GM12878 (cell line): ENCODE results near the gene FRAS1. TPM values are rescaled to one million over a fixed set of nuclear protein-coding genes. Genes with fewer than 3 reads are reported as not detected.

Experiments
- ATAC-seq: fragments of 200-7000 bp; cut with Tn5 transposase; 3 replicates; pipeline ENCODE4 v1.9.1; 2020; ENCODE audit warnings: mild to moderate bottlenecking, moderate library complexity
- BruUV-seq: library from RNA; stranded (reverse); fragments of 400-500 nt; replicated peaks from 2 replicates; lab custom pipeline; 2021; lab: Mats Ljungman, UMichigan
- CTCF ChIA-PET: fragments of 300-600 bp; sonication (Branson Sonifier 250); formaldehyde crosslinking; extraction: SDS; loops from one replicate; lab custom pipeline; 2021; ENCODE audit warnings: inconsistent platforms; lab: Yijun Ruan, JAX
- POLR2A ChIA-PET: fragments of 350-600 bp; formaldehyde crosslinking; extraction: SDS; loops from one replicate; lab custom pipeline; 2021; ENCODE audit warnings: inconsistent platforms; lab: Charles Lee
- RAD21 ChIA-PET: fragments of 300-600 bp; sonication (Branson Sonifier 250); formaldehyde crosslinking; loops from one replicate; lab custom pipeline; 2023; ENCODE audit warnings: antibody characterized with exemption; ENCODE audit not compliant: unreplicated experiment; lab: Charles Lee
- SMC1A ChIA-PET: fragments of 300-600 bp; sonication (Branson Sonifier 250); formaldehyde crosslinking; loops from one replicate; lab custom pipeline; 2023; ENCODE audit not compliant: unreplicated experiment, uncharacterized antibody; lab: Charles Lee
- DNase-seq: peaks from one replicate; pipeline ENCODE4 v3.0.0-alpha.2; 2011; ENCODE audit warnings: low read depth, low spot score
- FAIRE-seq: peaks from 3 replicates; lab custom pipeline; 2011; peaks lifted over from hg19 to GRCh38; lab: Jason Lieb, UNC
- H2AFZ ChIP-seq: 2 replicates; pipeline ENCODE4 v1.6.0; 2011; ENCODE audit warnings: low read depth, low read length, control low read depth; ENCODE audit not compliant: control insufficient read depth
- H3K27ac ChIP-seq: 2 replicates; pipeline ENCODE4 v1.5.1; 2011; ENCODE audit warnings: control low read depth; ENCODE audit not compliant: control insufficient read depth, insufficient read depth
- H3K27me3 ChIP-seq, 2 experiments: replicated peaks in 1 of 2; 2 replicates each; pipeline versions ENCODE4 v1.6.0 to v1.6.1; 2011; ENCODE audit warnings: low read length in 1 of 2; ENCODE audit not compliant: control insufficient read depth in 2 of 2, insufficient read depth in 2 of 2
- H3K36me3 ChIP-seq, 2 experiments: 2 replicates each; pipeline ENCODE4 v1.5.1; 2011; ENCODE audit warnings: low read length in 1 of 2; ENCODE audit not compliant: control insufficient read depth in 2 of 2, insufficient read depth in 2 of 2
- H3K4me1 ChIP-seq: 2 replicates; pipeline ENCODE4 v1.6.1; 2011; ENCODE audit warnings: mild to moderate bottlenecking, low read length, moderate library complexity, mixed read lengths; ENCODE audit not compliant: control insufficient read depth, insufficient read depth
- H3K4me2 ChIP-seq: 2 replicates; pipeline ENCODE4 v1.6.0; 2011; ENCODE audit warnings: control low read depth; ENCODE audit not compliant: control insufficient read depth, insufficient read depth
- H3K4me3 ChIP-seq: fragments of 200-600 bp; sonication (generic); 2 replicates; pipeline ENCODE4 v1.5.1; 2016
- H3K79me2 ChIP-seq: 2 replicates; pipeline ENCODE4 v1.6.0; 2011; ENCODE audit warnings: low read length; ENCODE audit not compliant: control insufficient read depth, insufficient read depth
- H3K9ac ChIP-seq: 2 replicates; pipeline ENCODE4 v1.8.0; 2011; ENCODE audit warnings: low read length, control low read depth, mixed read lengths; ENCODE audit not compliant: control insufficient read depth, insufficient read depth
- H3K9me3 ChIP-seq: replicated peaks from 3 replicates; pipeline ENCODE4 v1.5.1; 2011; ENCODE audit warnings: mild to moderate bottlenecking, low read length; ENCODE audit not compliant: control insufficient read depth, insufficient read depth
- H4K20me1 ChIP-seq: 2 replicates; pipeline ENCODE4 v1.6.0; 2011; ENCODE audit not compliant: control insufficient read depth, insufficient read depth
- MEF2B ChIP-seq: fragments of 450-650 bp; IDR thresholded peaks from 2 replicates; pipeline ENCODE4 v1.6.1; 2018; ENCODE audit warnings: mild to moderate bottlenecking, moderate library complexity; ENCODE audit not compliant: partially characterized antibody, poor library complexity, severe bottlenecking
- MYC ChIP-seq: IDR thresholded peaks from 2 replicates; pipeline ENCODE4 v1.6.1; 2011; ENCODE audit warnings: mild to moderate bottlenecking, low read length, moderate library complexity, inconsistent platforms; ENCODE audit not compliant: insufficient read depth, insufficient replicate concordance, insufficient read length, severe bottlenecking
- RAD51 ChIP-seq: fragments of 450-650 bp; IDR thresholded peaks from 2 replicates; pipeline ENCODE4 v1.6.1; 2016; ENCODE audit warnings: moderate library complexity, mild to moderate bottlenecking, inconsistent platforms
- WGBS: methylation state at CpG from one replicate; pipeline ENCODE4 v1.1.6; 2016; ENCODE audit warnings: low lambda C conversion rate; ENCODE audit not compliant: insufficient replicate concordance, insufficient coverage; ENCODE audit errors: missing lambda C conversion rate; 5-methylcytosine and 5-hydroxymethylcytosine counted together
- in situ Hi-C: fragments of 300-500 bp; cut with MboI; formaldehyde crosslinking; loops from 9 replicates; pipeline ENCODE4 v1.14.3; 2018; ENCODE audit warnings: mixed read lengths
- intact Hi-C: fragments of 100-400 bp; cut with micrococcal nuclease; formaldehyde crosslinking; loops from one replicate; pipeline ENCODE4 v1.14.2; 2022; ENCODE audit not compliant: unreplicated experiment
- polyA plus RNA-seq, 11 experiments: library from polyadenylated mRNA; depleted of rRNA in 4 of 11; unstranded in 6 of 11; stranded (reverse) in 5 of 11; fragments of >200 nt; fragmentation: Nextera tagmentation in 4 of 11; fragmentation: Illumina TruSeq in 1 of 11; extraction: Ambion mirVana in 4 of 11; extraction: Trizol in 1 of 11; gene quantifications; 1 replicate in 1 of 11; 2 replicates in 10 of 11; pipeline versions ENCODE4 v1.2.1 to v1.2.3, GENCODE V29; 2011 to 2016; ENCODE audit warnings: inconsistent platforms in 2 of 11, missing spikeins in 2 of 11, low read depth in 1 of 11
- total RNA-seq, 4 experiments: library from RNA; depleted of rRNA in 3 of 4; stranded (reverse); fragments of >200 nt in 3 of 4; fragmentation: Illumina TruSeq in 1 of 4; extraction: Trizol in 1 of 4; gene quantifications; 2 replicates each; pipeline versions ENCODE4 v1.2.1 to v1.2.3, GENCODE V29; 2013 to 2021

Gene FRAS1
- total and polyA plus RNA-seq, 10 of the 15 experiments (the other 5 are each of a cell fraction or from before 2014, with no cell fraction given) = 0.08 to 11.7 (median 0.20) TPM

DNA sequence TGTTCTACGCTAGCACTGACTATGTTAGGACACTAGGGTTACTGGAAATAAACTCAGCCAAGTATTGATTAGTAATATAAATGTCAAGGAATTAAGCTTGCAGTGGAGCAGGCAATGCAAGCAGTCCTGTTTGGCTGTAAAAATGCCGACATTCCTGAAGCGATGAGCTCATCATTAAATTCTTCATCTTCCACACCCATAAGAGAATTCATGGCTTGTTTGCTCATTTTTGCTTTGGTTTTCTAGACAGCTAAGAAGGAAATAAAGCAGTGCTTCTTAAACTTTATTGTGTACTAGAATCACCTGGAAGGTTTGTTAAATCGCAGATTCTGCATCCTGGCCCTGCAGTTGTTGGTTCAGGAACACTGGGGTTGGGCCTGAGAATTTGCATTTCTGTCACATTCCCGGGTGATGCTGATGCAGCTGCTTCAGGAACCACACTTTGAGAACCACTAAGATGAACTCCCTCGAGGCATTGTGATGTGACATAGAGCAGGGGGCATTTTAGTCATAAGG lies 512.2 kb downstream of the FRAS1 start:
- intact Hi-C loops (loop anchor here (10.0 kb wide), 1 partner anchor 515 kb away; the partner anchor contains the start of gene FRAS1), in situ Hi-C loops (no loop called here)
- no peak overlapping the region for H3K4me3 ChIP-seq
- no peak overlapping the region for H3K4me2 ChIP-seq
- H2AFZ ChIP-seq = no peak overlapping the region
- SMC1A ChIA-PET = interaction anchor here (0.7 to 7.1 kb wide), 13 partner anchors 13 to 1603 kb away, joined by 3 to 69 read pairs (median 6); no protein-coding TSS in a partner anchor
- BruUV-seq = no TSS peak
- H3K36me3 ChIP-seq = no peaks in the 10 kb centered on the region
- FAIRE-seq = no peak
- 49% methylated on average over 6 of the region's 6 CpGs for WGBS
- no peaks in the 10 kb centered on the region for H3K79me2 ChIP-seq
- H3K4me1 ChIP-seq = peaks cover 6% of the 10 kb centered on the region
- ATAC-seq = no peak
- no peak overlapping the region for H3K9ac ChIP-seq
- H3K27ac ChIP-seq = no peak overlapping the region
- H3K9me3 ChIP-seq = no peaks in the 10 kb centered on the region; the same call in 2 of the 3 replicates
- DNase-seq = no peak
- CTCF ChIA-PET = interaction anchor here (0.7 to 4.5 kb wide), 8 partner anchors 17 to 332 kb away, joined by 3 to 19 read pairs (median 4); no protein-coding TSS in a partner anchor
- H4K20me1 ChIP-seq = no peaks in the 10 kb centered on the region
- H3K27me3 ChIP-seq = no peaks in the 10 kb centered on the region
- RAD21 ChIA-PET = interaction anchor here (1.1 to 3.7 kb wide), 12 partner anchors 19 to 609 kb away, joined by 3 to 29 read pairs (median 5); no protein-coding TSS in a partner anchor
- no peak for TF ChIP-seq MYC
- no peak for TF ChIP-seq RAD51
- POLR2A ChIA-PET = interaction anchor here (0.9 kb wide), 1 partner anchor 57 kb away, joined by 3 read pairs; no protein-coding TSS in a partner anchor

GRCh38 chr4:78570117-78570516 lies 513.0 kb downstream of the FRAS1 start:
- Histone ChIP-seq H3K36me3 (no peaks in the 10 kb centered on the region), H3K27ac (no peak overlapping the region), H3K4me3 (no peak overlapping the region), H3K9ac (no peak overlapping the region), H4K20me1 (no peaks in the 10 kb centered on the region), H3K9me3 (no peaks in the 10 kb centered on the region; the same call in 2 of the 3 replicates), H2AFZ (no peak overlapping the region), H3K27me3 (no peaks in the 10 kb centered on the region), H3K79me2 (no peaks in the 10 kb centered on the region), H3K4me2 (no peak overlapping the region), H3K4me1 (peaks cover 6% of the 10 kb centered on the region)
- FAIRE-seq = no peak
- RAD21 ChIA-PET = interaction anchor here (1.1 to 3.7 kb wide), 8 partner anchors 20 to 610 kb away, joined by 3 to 29 read pairs (median 5); no protein-coding TSS in a partner anchor
- no peak for DNase-seq
- SMC1A ChIA-PET = interaction anchor here (0.8 to 7.1 kb wide), 8 partner anchors 12 to 510 kb away, joined by 3 to 69 read pairs (median 5); no protein-coding TSS in a partner anchor
- CTCF ChIA-PET = interaction anchor here (0.8 to 4.5 kb wide), 5 partner anchors 17 to 273 kb away, joined by 3 to 19 read pairs (median 3); no protein-coding TSS in a partner anchor
- no peak for TF ChIP-seq MEF2B
- POLR2A ChIA-PET = no interaction called here
- intact Hi-C loops = no loop called here
- 30% methylated on average over 2 of the region's 2 CpGs for WGBS
- no TSS peak for BruUV-seq
- in situ Hi-C loops = no loop called here
- no peak for ATAC-seq
